Heart right ventricle (tissue), 16 donors: ENCODE measurements around the gene PTRHD1. TPM values are rescaled to one million over a fixed set of nuclear protein-coding genes. Genes with fewer than 3 reads are reported as not detected.

Source experiments
- ATAC-seq, 8 donors: fragments of 200-7000 bp; cut with Tn5 transposase; one replicate each; pipeline ENCODE4 v1.9.1; 2020; ENCODE audit warnings: mild to moderate bottlenecking in 8 of 8, moderate library complexity in 8 of 8, moderate number of reproducible peaks in 1 of 8
- DNase-seq, 2 donors: peaks; one replicate each; pipeline ENCODE4 v3.0.0-alpha.2; 2020
- H3K27ac ChIP-seq, 10 donors: fragments of 200-600 bp; sonication (generic) in 2 of 10; one replicate each; pipeline versions ENCODE4 v1.5.0 to v1.8.0; 2020 to 2022; ENCODE audit warnings: mild to moderate bottlenecking in 3 of 10
- H3K27me3 ChIP-seq, 7 donors: fragments of 200-600 bp; one replicate each; pipeline ENCODE4 v1.8.0; 2021 to 2022; ENCODE audit warnings: mild to moderate bottlenecking in 2 of 7
- H3K36me3 ChIP-seq, 9 donors: fragments of 200-600 bp; sonication (generic) in 1 of 9; one replicate each; pipeline versions ENCODE4 v1.5.0 to v1.8.0; 2020 to 2022; ENCODE audit warnings: mild to moderate bottlenecking in 2 of 9
- H3K4me1 ChIP-seq, 9 donors: fragments of 200-600 bp; sonication (generic) in 1 of 9; one replicate each; pipeline versions ENCODE4 v1.5.0 to v1.8.0; 2020 to 2022; ENCODE audit warnings: mild to moderate bottlenecking in 4 of 9
- H3K4me3 ChIP-seq, 10 donors: fragments of 200-600 bp; sonication (generic) in 2 of 10; one replicate each; pipeline versions ENCODE4 v1.5.0 to v1.8.0; 2020 to 2022; ENCODE audit warnings: mild to moderate bottlenecking in 7 of 10, moderate library complexity in 2 of 10
- H3K9me3 ChIP-seq, 11 donors: fragments of 200-600 bp in 10 of 11; sonication (generic) in 2 of 11; one replicate each; pipeline versions ENCODE4 v1.5.0 to v1.8.0; 2013 to 2022; ENCODE audit warnings: mild to moderate bottlenecking in 2 of 11, control low read depth in 1 of 11, moderate library complexity in 1 of 11
- WGBS, 2 donors: extraction: QIAGEN DNeasy Blood & Tissue Kit; methylation state at CpG; one replicate each; pipeline ENCODE4 v1.1.7; 2013; ENCODE audit warnings: inconsistent platforms in 1 of 2; 5-methylcytosine and 5-hydroxymethylcytosine counted together
- intact Hi-C, 10 donors: fragments of 100-400 bp; cut with DNase I; formaldehyde crosslinking; loops; one replicate each; pipeline versions ENCODE4 v1.11.1 to v1.14.2; 2022
- polyA plus RNA-seq, 2 donors: library from polyadenylated mRNA; stranded (reverse); fragments of 200-250 nt; gene quantifications; one replicate each; pipeline ENCODE4 v1.2.3, GENCODE V29; 2013
- total RNA-seq, 10 donors: library from RNA; stranded (reverse); fragmentation: NEBNext Ultra II Directional in 3 of 10; extraction: Animal tissue kit (Norgen Biotek cat#: 25700) in 3 of 10; gene quantifications; one replicate each; pipeline versions ENCODE4 v1.2.1 to v1.2.4, GENCODE V29; 2021 to 2023
- TF ChIP-seq, protein P1 (sequence below), 9 donors: fragments of 200-600 bp; sonication (generic) in 2 of 9; IDR thresholded peaks; one replicate each; pipeline versions ENCODE4 v1.5.0 to v1.8.0; 2021 to 2022; ENCODE audit warnings: antibody characterized with exemption in 9 of 9, mild to moderate bottlenecking in 5 of 9, moderate library complexity in 1 of 9
- donor health status: Arrhythmogenic right ventricular cardiomyopathy.
- donor health status: ischemic (EF 13 %, LVEDD 7.1; RV severe dilation, severe dysfunction).
- donor health status: healthy with polysubstance abuse.
- donor health status: DM: no; HTN: yes; CAD: no.
- donor health status: DM: no; HTN: no; CAD: no.
- donor health status: ischemic (EF 25% LVEDD 6.9; RV normal size, moderate dysfunction).
- donor health status: ischemic (EF 25% LVEDD 5.7; RV mildly dilated, moderate dysfunction).
- donor health status: healthy.
- donor health status: DM: yes; HTN: yes; CAD: no.
- donor health status: Ischemic cardiomyopathy.
- donor health status: ischemic (EF 35%, LVEDD 5.7; RV mildly dilated, moderate dysfunction).
- donor health status: nonischemic (EF 11% LVEDD 7.7; RV severe dilation, severe dysfunction).
- donor health status: DM: yes; HTN: yes; CAD: no.
- donor health status: PGD.
- donor health status: ischemic (EF 29% LVEDD 5.4; RV normal size, mild dysfunction).
- donor health status: nonischemic (EF 23%, LVEDD 6.1; RV moderate dilation, normal function).

PTRHD1 gene
- total and polyA plus RNA-seq, 12 donors, result 19.6 to 38.8 (median 31.4) TPM

GRCh38 chr2:24831221-24832072 is 38.3 kb upstream of the PTRHD1 start:
- WGBS, 2 donors, result 85 to 90% methylated on average over 18 of the region's 18 CpGs
- H3K4me3 ChIP-seq, result no peak overlapping the region
- H3K27ac ChIP-seq, result no peak overlapping the region
- H3K27me3 ChIP-seq, result no peaks in the 10 kb centered on the region
- intact Hi-C loops, result no loop called here
- peaks cover 0 to 53% (median 0%) of the 10 kb centered on the region in 9 donors for H3K36me3 ChIP-seq
- no peaks in the 10 kb centered on the region for H3K9me3 ChIP-seq
- peaks cover 4 to 22% (median 14%) of the 10 kb centered on the region in 9 donors for H3K4me1 ChIP-seq
- no peak for ATAC-seq
- TF ChIP-seq, protein P1, sequence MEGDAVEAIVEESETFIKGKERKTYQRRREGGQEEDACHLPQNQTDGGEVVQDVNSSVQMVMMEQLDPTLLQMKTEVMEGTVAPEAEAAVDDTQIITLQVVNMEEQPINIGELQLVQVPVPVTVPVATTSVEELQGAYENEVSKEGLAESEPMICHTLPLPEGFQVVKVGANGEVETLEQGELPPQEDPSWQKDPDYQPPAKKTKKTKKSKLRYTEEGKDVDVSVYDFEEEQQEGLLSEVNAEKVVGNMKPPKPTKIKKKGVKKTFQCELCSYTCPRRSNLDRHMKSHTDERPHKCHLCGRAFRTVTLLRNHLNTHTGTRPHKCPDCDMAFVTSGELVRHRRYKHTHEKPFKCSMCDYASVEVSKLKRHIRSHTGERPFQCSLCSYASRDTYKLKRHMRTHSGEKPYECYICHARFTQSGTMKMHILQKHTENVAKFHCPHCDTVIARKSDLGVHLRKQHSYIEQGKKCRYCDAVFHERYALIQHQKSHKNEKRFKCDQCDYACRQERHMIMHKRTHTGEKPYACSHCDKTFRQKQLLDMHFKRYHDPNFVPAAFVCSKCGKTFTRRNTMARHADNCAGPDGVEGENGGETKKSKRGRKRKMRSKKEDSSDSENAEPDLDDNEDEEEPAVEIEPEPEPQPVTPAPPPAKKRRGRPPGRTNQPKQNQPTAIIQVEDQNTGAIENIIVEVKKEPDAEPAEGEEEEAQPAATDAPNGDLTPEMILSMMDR (IDR thresholded peaks at IDR 0.05), result no peak
- DNase-seq, result no peak

DNA sequence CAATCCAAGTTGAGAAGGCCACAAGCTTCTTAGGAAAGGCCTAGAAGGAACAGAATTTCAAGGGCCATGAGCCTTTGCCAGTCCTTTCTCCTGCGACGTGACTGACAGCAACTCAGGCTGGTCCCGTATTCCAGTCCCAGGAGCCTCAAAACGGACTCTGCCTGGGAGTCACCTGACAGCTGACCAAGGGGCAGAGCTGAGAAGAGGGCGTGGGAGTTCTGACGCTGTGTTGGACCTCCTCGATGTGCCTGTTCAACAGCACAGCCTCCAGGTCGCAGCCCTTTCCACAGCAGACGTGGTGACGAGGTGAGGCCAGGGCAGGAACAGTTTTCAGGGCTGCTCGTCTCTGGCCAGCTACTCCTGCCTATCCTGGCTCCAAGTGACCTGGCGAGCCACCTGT is 37.6 kb upstream of the PTRHD1 start:
- Histone ChIP-seq H3K27ac (no peak overlapping the region), H3K36me3 (peaks cover 0 to 53% (median 0%) of the 10 kb centered on the region in 9 donors), H3K4me3 (no peak overlapping the region), H3K27me3 (no peaks in the 10 kb centered on the region), H3K9me3 (no peaks in the 10 kb centered on the region), H3K4me1 (peaks cover 4 to 22% (median 14%) of the 10 kb centered on the region in 9 donors)
- intact Hi-C loops, result no loop called here
- DNase-seq (no peak), ATAC-seq (no peak)
- 92 to 94% methylated on average over 12 of the region's 12 CpGs for WGBS, 2 donors
- TF ChIP-seq, protein P1 (IDR thresholded peaks at IDR 0.05), result no peak

GRCh38 chr2:24830351-24830750 is 37.2 kb upstream of the PTRHD1 start:
- intact Hi-C loops, result no loop called here

DNA sequence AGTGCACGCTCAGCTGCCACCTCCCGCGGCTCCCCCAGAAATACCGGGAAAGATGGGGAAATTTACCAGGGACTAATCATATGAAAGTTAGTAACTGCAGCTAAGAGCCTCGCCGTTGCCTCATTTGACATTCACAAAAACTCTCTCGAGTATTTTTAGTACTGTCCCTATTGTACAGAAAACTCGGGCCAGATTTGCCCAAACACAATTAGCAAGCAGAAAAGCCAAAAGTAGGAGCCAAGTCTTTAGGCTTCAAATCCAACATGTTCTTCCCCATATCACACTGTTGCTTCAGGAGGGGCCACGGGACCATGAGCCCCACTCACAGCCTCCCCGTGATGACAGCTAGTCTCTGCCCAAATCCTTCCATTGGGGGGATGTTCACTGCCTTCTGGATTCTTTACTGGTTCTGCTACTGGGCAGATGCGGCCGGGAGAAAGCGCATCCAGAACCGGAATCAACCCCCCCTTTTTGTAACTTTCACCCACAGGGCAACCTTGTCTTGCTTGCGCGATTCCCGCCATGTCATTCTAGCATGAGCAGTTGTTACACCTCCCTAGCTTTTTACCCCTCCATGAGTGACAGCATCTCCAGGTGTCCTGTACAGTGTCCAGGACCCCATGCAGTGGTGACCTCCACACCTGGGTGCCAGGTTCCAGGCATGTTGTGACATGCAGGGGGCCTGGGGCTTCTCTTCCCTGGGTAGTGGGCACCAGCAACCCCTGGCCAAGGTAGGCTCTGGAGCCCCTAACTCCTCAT is 35.2 kb upstream of the PTRHD1 start:
- intact Hi-C loops, result loop anchor here in 5 of 10 donors (2.0 to 10.0 kb wide), 4 partner anchors 336 to 418 kb away; partner anchors contain the start of gene NCOA1 (in 1 of the 5)

More at GRCh38 chr2:24830351-24830750, 37.2 kb upstream of the PTRHD1 start:
- no peak for DNase-seq
- peaks cover 4 to 22% (median 14%) of the 10 kb centered on the region in 9 donors for H3K4me1 ChIP-seq
- TF ChIP-seq, protein P1 (IDR thresholded peaks at IDR 0.05), result peak in 3 of 9 donors; percentile 11 to 22 (median 21)
- no peak overlapping the region for H3K27ac ChIP-seq
- no peaks in the 10 kb centered on the region for H3K9me3 ChIP-seq
- no peaks in the 10 kb centered on the region for H3K27me3 ChIP-seq
- no peak overlapping the region for H3K4me3 ChIP-seq
- WGBS, 2 donors, result 87 to 88% methylated on average over 5 of the region's 5 CpGs
- peaks cover 0 to 53% (median 0%) of the 10 kb centered on the region in 9 donors for H3K36me3 ChIP-seq
- no peak for ATAC-seq

More for the DNA sequence above, 35.2 kb upstream of the PTRHD1 start:
- Histone ChIP-seq H3K36me3 (peaks cover 0 to 45% (median 0%) of the 10 kb centered on the region in 9 donors), H3K27me3 (no peaks in the 10 kb centered on the region), H3K9me3 (no peaks in the 10 kb centered on the region), H3K4me1 (peaks cover 4 to 22% (median 14%) of the 10 kb centered on the region in 9 donors), H3K27ac (peak overlapping the region in 1 of 10 donors; percentile 26), H3K4me3 (no peak overlapping the region)
- TF ChIP-seq, protein P1 (IDR thresholded peaks at IDR 0.05), result no peak
- ATAC-seq (no peak), DNase-seq (no peak)
- 75 to 76% methylated on average over 17 of the region's 17 CpGs for WGBS, 2 donors
